Measurements from ENCODE around the gene SEMA6A. TPM values are rescaled to one million over a fixed set of nuclear protein-coding genes. Genes with fewer than 3 reads are reported as not detected.

The SEMA6A gene
- polyA plus RNA-seq, 1 donor (not counting 4 experiments of a cell fraction or from before 2014, with no cell fraction given): 0.68 TPM

DNA sequence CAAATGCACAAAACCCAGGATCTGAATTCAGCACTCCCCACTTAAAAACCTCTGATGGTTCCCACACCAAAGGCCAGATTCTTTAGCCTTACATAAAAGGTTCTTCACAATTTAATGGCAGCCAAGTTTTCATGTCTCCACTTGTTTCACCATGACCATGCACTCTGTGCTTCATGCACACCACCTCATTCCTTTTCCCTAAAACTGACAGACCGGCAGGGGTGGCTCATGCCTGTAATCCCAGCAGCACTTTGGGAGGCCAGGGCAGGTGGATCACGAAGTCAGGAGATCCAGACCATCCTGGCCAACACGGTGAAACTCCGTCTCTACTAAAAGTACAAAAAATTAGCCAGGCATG is 150.4 kb downstream of the SEMA6A start:
- DNase-seq (ENCODE audit: low read depth, low spot score): no peak
- H3K36me3 ChIP-seq (ENCODE audit: control insufficient read depth in 2 of 2, extremely low read depth in 1 of 2, insufficient read depth in 2 of 2, low read length in 2 of 2): no peaks in the 10 kb centered on the region

GRCh38 chr5:116423587-116424257 is 150.9 kb downstream of the SEMA6A start:
- no peak for DNase-seq (ENCODE audit: low read depth, low spot score)
- Histone ChIP-seq H3K9ac (ENCODE audit: control insufficient read depth, extremely low read depth, insufficient read depth, low read length) (no peak overlapping the region), H3K4me1 (ENCODE audit: control insufficient read depth, extremely low read depth, insufficient read depth, low read length) (peaks cover 2% of the 10 kb centered on the region), H3K27ac (ENCODE audit: control insufficient read depth, insufficient read depth, low read length) (no peak overlapping the region), H3K36me3 (ENCODE audit: control insufficient read depth in 2 of 2, extremely low read depth in 1 of 2, insufficient read depth in 2 of 2, low read length in 2 of 2) (no peaks in the 10 kb centered on the region), H3K27me3 (ENCODE audit: control insufficient read depth, extremely low read depth, insufficient read depth, low read length) (no peaks in the 10 kb centered on the region), H3K4me2 (ENCODE audit: control insufficient read depth, extremely low read depth, insufficient read depth, low read depth, low read length) (no peak overlapping the region), H3K4me3 (ENCODE audit: control insufficient read depth in 2 of 3, extremely low read depth in 1 of 3, insufficient read depth in 2 of 3, low read depth in 1 of 3, low read length in 3 of 3) (no peak overlapping the region), H3K9me3 (ENCODE audit: control insufficient read depth, low read depth, low read length) (no peaks in the 10 kb centered on the region), H2AFZ (ENCODE audit: control insufficient read depth, low read length) (no peak overlapping the region), H4K20me1 (ENCODE audit: control insufficient read depth, extremely low read depth, insufficient read depth, low read length) (no peaks in the 10 kb centered on the region), H3K9me1 (ENCODE audit: control insufficient read depth, extremely low read depth, insufficient read depth, low read length) (no peaks in the 10 kb centered on the region), H3K79me2 (ENCODE audit: control insufficient read depth, insufficient read depth, low read length) (no peaks in the 10 kb centered on the region)
- no peak for FAIRE-seq
- TF ChIP-seq CTCF (optimal IDR thresholded peaks at IDR 0.05 in 1 of 3, IDR thresholded peaks at IDR 0.05 in 1 of 3, conservative IDR thresholded peaks at IDR 0.05 in 1 of 3; ENCODE audit: extremely low read depth in 1 of 3, insufficient read depth in 2 of 3, low read length in 3 of 3) (no peak), EZH2 (IDR thresholded peaks at IDR 0.05; ENCODE audit: low read length) (no peak)
- dilution Hi-C loops (cut with MboI; ENCODE audit: extremely low pct_ligation_motif_present, low sequenced_read_pairs): no loop called here

More for the DNA sequence above, 150.4 kb downstream of the SEMA6A start:
- no peak overlapping the region for H3K4me2 ChIP-seq (ENCODE audit: control insufficient read depth, extremely low read depth, insufficient read depth, low read depth, low read length)
- H3K27me3 ChIP-seq (ENCODE audit: control insufficient read depth, extremely low read depth, insufficient read depth, low read length): no peaks in the 10 kb centered on the region
- dilution Hi-C loops (cut with MboI; ENCODE audit: extremely low pct_ligation_motif_present, low sequenced_read_pairs): no loop called here
- H3K9me3 ChIP-seq (ENCODE audit: control insufficient read depth, low read depth, low read length): no peaks in the 10 kb centered on the region
- no peak overlapping the region for H3K4me3 ChIP-seq (ENCODE audit: control insufficient read depth in 2 of 3, extremely low read depth in 1 of 3, insufficient read depth in 2 of 3, low read depth in 1 of 3, low read length in 3 of 3)
- H2AFZ ChIP-seq (ENCODE audit: control insufficient read depth, low read length): no peak overlapping the region
- H3K4me1 ChIP-seq (ENCODE audit: control insufficient read depth, extremely low read depth, insufficient read depth, low read length): peaks cover 2% of the 10 kb centered on the region
- no peaks in the 10 kb centered on the region for H3K9me1 ChIP-seq (ENCODE audit: control insufficient read depth, extremely low read depth, insufficient read depth, low read length)
- no peak for FAIRE-seq
- H3K27ac ChIP-seq (ENCODE audit: control insufficient read depth, insufficient read depth, low read length): no peak overlapping the region
- no peak overlapping the region for H3K9ac ChIP-seq (ENCODE audit: control insufficient read depth, extremely low read depth, insufficient read depth, low read length)
- TF ChIP-seq CTCF (optimal IDR thresholded peaks at IDR 0.05 in 1 of 3, IDR thresholded peaks at IDR 0.05 in 1 of 3, conservative IDR thresholded peaks at IDR 0.05 in 1 of 3; ENCODE audit: extremely low read depth in 1 of 3, insufficient read depth in 2 of 3, low read length in 3 of 3): no peak
- TF ChIP-seq EZH2 (IDR thresholded peaks at IDR 0.05; ENCODE audit: low read length): no peak
- H3K79me2 ChIP-seq (ENCODE audit: control insufficient read depth, insufficient read depth, low read length): no peaks in the 10 kb centered on the region
- H4K20me1 ChIP-seq (ENCODE audit: control insufficient read depth, extremely low read depth, insufficient read depth, low read length): no peaks in the 10 kb centered on the region
